Heart left ventricle (tissue), 16 donors: Measurements from ENCODE around the gene GALNT9. TPM values are rescaled to one million over a fixed set of nuclear protein-coding genes. Genes with fewer than 3 reads are reported as not detected.

Experiments used
- ATAC-seq, 4 donors: fragments of 200-7000 bp; cut with Tn5 transposase; one replicate each; pipeline ENCODE4 v1.9.1; 2020 to 2022; ENCODE audit warnings: moderate library complexity in 4 of 4, mild to moderate bottlenecking in 3 of 4, moderate number of reproducible peaks in 1 of 4
- DNase-seq, 5 donors: peaks; one replicate each; pipeline ENCODE4 v3.0.0-alpha.2; 2020
- H3K27ac ChIP-seq, 12 donors: fragments of 200-600 bp; sonication (generic) in 4 of 12; one replicate each; pipeline versions ENCODE4 v1.5.0 to v1.8.0; 2016 to 2022; ENCODE audit warnings: mild to moderate bottlenecking in 2 of 12
- H3K27me3 ChIP-seq, 9 donors: fragments of 200-600 bp; sonication (generic) in 2 of 9; one replicate each; pipeline versions ENCODE4 v1.5.1 to v1.8.0; 2016 to 2022; ENCODE audit warnings: mild to moderate bottlenecking in 3 of 9
- H3K36me3 ChIP-seq, 9 donors: fragments of 200-600 bp; sonication (generic) in 2 of 9; one replicate each; pipeline versions ENCODE4 v1.5.0 to v1.8.0; 2018 to 2022; ENCODE audit warnings: mild to moderate bottlenecking in 2 of 9
- H3K4me1 ChIP-seq, 12 donors: fragments of 200-600 bp; sonication (generic) in 4 of 12; one replicate each; pipeline versions ENCODE4 v1.5.0 to v1.8.0; 2016 to 2022; ENCODE audit warnings: mild to moderate bottlenecking in 3 of 12
- H3K4me3 ChIP-seq, 12 donors: fragments of 200-600 bp; sonication (generic) in 4 of 12; one replicate each; pipeline versions ENCODE4 v1.5.0 to v1.8.0; 2017 to 2022; ENCODE audit warnings: mild to moderate bottlenecking in 9 of 12, moderate library complexity in 4 of 12
- H3K9me3 ChIP-seq, 12 donors: fragments of 200-600 bp; sonication (generic) in 4 of 12; one replicate each; pipeline versions ENCODE4 v1.5.0 to v1.8.0; 2016 to 2022; ENCODE audit warnings: mild to moderate bottlenecking in 1 of 12
- CTCF ChIP-seq, 12 donors: fragments of 200-600 bp; sonication (generic) in 4 of 12; IDR thresholded peaks; one replicate each; pipeline versions ENCODE4 v1.5.0 to v1.8.0; 2018 to 2022; ENCODE audit warnings: antibody characterized with exemption in 12 of 12, mild to moderate bottlenecking in 5 of 12
- POLR2A ChIP-seq, 2 donors: fragments of 450-650 bp; IDR thresholded peaks; one replicate each; pipeline ENCODE4 v1.6.1; 2017; ENCODE audit warnings: antibody characterized with exemption in 2 of 2, mild to moderate bottlenecking in 2 of 2, moderate library complexity in 2 of 2
- WGBS, 4 donors: extraction: QIAGEN DNeasy Blood & Tissue Kit in 2 of 4; methylation state at CpG; one replicate each; pipeline versions ENCODE4 v1.1.5 to v1.1.7; 2013 to 2018; 5-methylcytosine and 5-hydroxymethylcytosine counted together
- intact Hi-C, 10 donors: fragments of 100-400 bp; cut with DNase I; formaldehyde crosslinking; loops; one replicate each; pipeline versions ENCODE4 v1.11.1 to v1.14.2; 2022
- polyA plus RNA-seq, 2 donors: library from polyadenylated mRNA; stranded (reverse); fragments of 200-250 nt; gene quantifications; one replicate each; pipeline ENCODE4 v1.2.3, GENCODE V29; 2013
- total RNA-seq, 9 donors: library from RNA; depleted of rRNA in 2 of 9; stranded (reverse); fragments of >200 nt in 2 of 9; fragmentation: NEBNext Ultra II Directional in 3 of 9; extraction: Animal tissue kit (Norgen Biotek cat#: 25700) in 3 of 9; gene quantifications; one replicate each; pipeline versions ENCODE4 v1.1.0 to v1.2.4, GENCODE V29; 2016 to 2023
- donor health status: ischemic (EF 13 %, LVEDD 7.1; RV severe dilation, severe dysfunction).
- donor health status: healthy with polysubstance abuse.
- donor health status: DM: no; HTN: yes; CAD: no.
- donor health status: DM: no; HTN: no; CAD: no.
- donor health status: ischemic (EF 25% LVEDD 6.9; RV normal size, moderate dysfunction).
- donor health status: ischemic (EF 25% LVEDD 5.7; RV mildly dilated, moderate dysfunction).
- donor health status: healthy.
- donor health status: DM: yes; HTN: yes; CAD: no.
- donor health status: ischemic (EF 35%, LVEDD 5.7; RV mildly dilated, moderate dysfunction).
- donor health status: nonischemic (EF 11% LVEDD 7.7; RV severe dilation, severe dysfunction).
- donor health status: DM: yes; HTN: yes; CAD: no.
- donor health status: PGD.
- donor health status: ischemic (EF 29% LVEDD 5.4; RV normal size, mild dysfunction).
- donor health status: nonischemic (EF 23%, LVEDD 6.1; RV moderate dilation, normal function).

GALNT9 gene
- total and polyA plus RNA-seq, 11 donors, result 10.3 TPM; not detected in 10

- WGBS, 4 donors, result 86 to 89% (median 87%) methylated on average over 42 to 48 of the region's 48 CpGs
- no peak overlapping the region for H3K27ac ChIP-seq
- ATAC-seq (no peak), DNase-seq (peak in 1 of 5 donors; percentile 48)
- peaks cover 5 to 28% (median 13%) of the 10 kb centered on the region in 9 donors for H3K27me3 ChIP-seq
- peaks cover 0 to 7% (median 0%) of the 10 kb centered on the region in 12 donors for H3K9me3 ChIP-seq
- no peaks in the 10 kb centered on the region for H3K36me3 ChIP-seq
- intact Hi-C loops, result no loop called here
- TF ChIP-seq CTCF (IDR thresholded peaks at IDR 0.05) (no peak), POLR2A (IDR thresholded peaks at IDR 0.05) (no peak)
- no peak overlapping the region for H3K4me3 ChIP-seq
- peaks cover 0 to 5% (median 0%) of the 10 kb centered on the region in 12 donors for H3K4me1 ChIP-seq
Observed at GRCh38 chr12:132210223-132211055, 119.0 kb downstream of the GALNT9 start.

- TF ChIP-seq CTCF (IDR thresholded peaks at IDR 0.05) (no peak), POLR2A (IDR thresholded peaks at IDR 0.05) (no peak)
- no peak for DNase-seq
Observed at GRCh38 chr12:132209619-132210222, 119.7 kb downstream of the GALNT9 start.

GRCh38 chr12:132208153-132208823 lies 121.1 kb downstream of the GALNT9 start:
- H3K27me3 ChIP-seq, result peaks cover 18 to 47% (median 30%) of the 10 kb centered on the region in 9 donors
- intact Hi-C loops, result no loop called here

More at GRCh38 chr12:132209619-132210222, 119.7 kb downstream of the GALNT9 start:
- ATAC-seq, result no peak
- Histone ChIP-seq H3K9me3 (peaks cover 0 to 7% (median 0%) of the 10 kb centered on the region in 12 donors), H3K4me3 (no peak overlapping the region), H3K27ac (no peak overlapping the region), H3K4me1 (peaks cover 0 to 11% (median 0%) of the 10 kb centered on the region in 12 donors), H3K27me3 (peaks cover 11 to 35% (median 21%) of the 10 kb centered on the region in 9 donors), H3K36me3 (no peaks in the 10 kb centered on the region)
- intact Hi-C loops, result no loop called here
- WGBS, 4 donors, result 73 to 77% (median 75%) methylated on average over 13 to 14 of the region's 14 CpGs

More at GRCh38 chr12:132208153-132208823, 121.1 kb downstream of the GALNT9 start:
- H3K9me3 ChIP-seq, result peaks cover 0 to 7% (median 0%) of the 10 kb centered on the region in 12 donors
- ATAC-seq (no peak), DNase-seq (no peak)
- no peak overlapping the region for H3K4me3 ChIP-seq
- no peaks in the 10 kb centered on the region for H3K36me3 ChIP-seq
- WGBS, 4 donors, result 88 to 91% (median 89%) methylated on average over 9 to 15 of the region's 15 CpGs
- H3K27ac ChIP-seq, result no peak overlapping the region
- H3K4me1 ChIP-seq, result peaks cover 0 to 11% (median 0%) of the 10 kb centered on the region in 12 donors
- TF ChIP-seq CTCF (IDR thresholded peaks at IDR 0.05), result no peak
- no peak for TF ChIP-seq POLR2A (IDR thresholded peaks at IDR 0.05)
